ENCODE measurements around the gene NT5DC4. TPM values are rescaled to one million over a fixed set of nuclear protein-coding genes. Genes with fewer than 3 reads are reported as not detected.

Gene NT5DC4
- total RNA-seq, 4 donors from 2014 or later = 0.27 TPM; not detected in 3

GRCh38 chr2:112730791-112731190, 10.0 kb downstream of the NT5DC4 start:
- Histone ChIP-seq H3K9me3 (no peaks in the 10 kb centered on the region), H3K27ac (no peak overlapping the region), H3K4me1 (peaks cover 0 to 14% (median 0%) of the 10 kb centered on the region in 3 donors), H3K36me3 (no peaks in the 10 kb centered on the region), H3K27me3 (peaks cover 9% of the 10 kb centered on the region), H3K4me3 (no peak overlapping the region)
- WGBS, 2 donors (ENCODE audit: low coverage in 1 of 2) = 82 to 87% methylated on average over 2 to 4 of the region's 5 CpGs
- ATAC-seq = no peak
- TF ChIP-seq EP300 (IDR thresholded peaks at IDR 0.05) (no peak), POLR2A (IDR thresholded peaks at IDR 0.05) (no peak), CTCF (IDR thresholded peaks at IDR 0.05) (no peak), POLR2AphosphoS5 (IDR thresholded peaks at IDR 0.05) (no peak)

- H3K27ac ChIP-seq = no peak overlapping the region
- 84 to 100% methylated on average over 2 of the region's 2 CpGs for WGBS, 2 donors (ENCODE audit: low coverage in 1 of 2)
- peaks cover 9% of the 10 kb centered on the region for H3K27me3 ChIP-seq
- TF ChIP-seq CTCF (IDR thresholded peaks at IDR 0.05) = no peak
- TF ChIP-seq POLR2A (IDR thresholded peaks at IDR 0.05) = no peak
- no peak for TF ChIP-seq POLR2AphosphoS5 (IDR thresholded peaks at IDR 0.05)
- TF ChIP-seq EP300 (IDR thresholded peaks at IDR 0.05) = no peak
- H3K9me3 ChIP-seq = no peaks in the 10 kb centered on the region
- no peak for ATAC-seq
- H3K4me3 ChIP-seq = no peak overlapping the region
- H3K36me3 ChIP-seq = no peaks in the 10 kb centered on the region
- peaks cover 0 to 13% (median 0%) of the 10 kb centered on the region in 3 donors for H3K4me1 ChIP-seq
These were observed 10.7 kb downstream of the NT5DC4 start for GRCh38 chr2:112731479-112731878.

DNA sequence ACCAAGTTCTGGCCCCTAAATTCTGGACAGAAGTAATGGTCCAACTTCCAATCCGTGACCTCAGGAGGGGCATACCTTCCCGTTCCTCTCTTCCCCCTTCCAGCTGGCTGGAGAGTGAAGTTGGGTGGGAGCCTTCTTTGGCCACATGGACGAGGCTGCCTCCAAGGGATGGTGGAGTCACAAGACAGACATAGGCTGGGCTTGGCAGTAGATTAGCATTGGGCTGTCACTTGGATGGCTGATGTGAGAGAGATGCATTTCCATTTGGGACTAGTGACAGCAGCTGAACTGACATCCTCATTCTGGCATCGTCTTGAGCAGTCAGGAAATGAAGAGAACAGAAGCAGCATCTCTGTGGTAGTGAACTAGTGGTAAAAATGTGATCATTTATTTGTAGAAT, 12.6 kb downstream of the NT5DC4 start:
- no peak for TF ChIP-seq POLR2A (IDR thresholded peaks at IDR 0.05)
- no peak for TF ChIP-seq EP300 (IDR thresholded peaks at IDR 0.05)
- no peak for TF ChIP-seq POLR2AphosphoS5 (IDR thresholded peaks at IDR 0.05)
- no peak for TF ChIP-seq CTCF (IDR thresholded peaks at IDR 0.05)

DNA sequence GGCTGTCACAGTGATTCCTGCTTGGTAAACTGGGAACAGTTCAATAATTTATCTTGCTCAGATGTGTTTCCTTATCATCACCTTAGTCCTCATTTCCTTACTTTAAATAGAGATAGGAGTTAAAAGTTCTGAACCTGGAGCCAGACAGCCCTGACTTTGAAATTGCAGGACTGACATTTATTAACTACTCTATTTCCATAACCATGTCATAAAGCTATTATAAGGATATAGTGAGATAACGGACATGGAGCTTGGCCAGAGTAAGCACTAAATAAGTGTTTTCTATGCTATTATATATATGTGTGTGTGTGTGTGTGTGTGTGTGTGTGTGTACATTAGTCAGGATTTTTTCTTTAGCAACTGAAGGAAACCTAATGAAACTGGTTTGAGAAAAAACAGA, 13.1 kb downstream of the NT5DC4 start:
- WGBS, 2 donors (ENCODE audit: low coverage in 1 of 2) = 40 to 42% methylated on average over 1 of the region's 1 CpG

More for the DNA sequence above, 12.6 kb downstream of the NT5DC4 start:
- Histone ChIP-seq H3K4me3 (no peak overlapping the region), H3K27me3 (no peaks in the 10 kb centered on the region), H3K4me1 (peaks cover 0 to 7% (median 0%) of the 10 kb centered on the region in 3 donors), H3K9me3 (no peaks in the 10 kb centered on the region), H3K27ac (no peak overlapping the region), H3K36me3 (no peaks in the 10 kb centered on the region)
- ATAC-seq = no peak
- 25 to 30% methylated on average over 1 of the region's 4 CpGs for WGBS, 2 donors (ENCODE audit: low coverage in 1 of 2)

More for the DNA sequence above, 13.1 kb downstream of the NT5DC4 start:
- Histone ChIP-seq H3K4me3 (no peak overlapping the region), H3K27ac (no peak overlapping the region), H3K27me3 (no peaks in the 10 kb centered on the region), H3K9me3 (no peaks in the 10 kb centered on the region), H3K4me1 (peaks cover 0 to 7% (median 0%) of the 10 kb centered on the region in 3 donors), H3K36me3 (no peaks in the 10 kb centered on the region)
- ATAC-seq = no peak
- no peak for TF ChIP-seq EP300 (IDR thresholded peaks at IDR 0.05)
- no peak for TF ChIP-seq CTCF (IDR thresholded peaks at IDR 0.05)
- no peak for TF ChIP-seq POLR2A (IDR thresholded peaks at IDR 0.05)
- no peak for TF ChIP-seq POLR2AphosphoS5 (IDR thresholded peaks at IDR 0.05)

Measured in gastroesophageal sphincter (tissue), 4 donors.